ENCODE data around the gene GRAP2.

GRAP2 gene

DNA sequence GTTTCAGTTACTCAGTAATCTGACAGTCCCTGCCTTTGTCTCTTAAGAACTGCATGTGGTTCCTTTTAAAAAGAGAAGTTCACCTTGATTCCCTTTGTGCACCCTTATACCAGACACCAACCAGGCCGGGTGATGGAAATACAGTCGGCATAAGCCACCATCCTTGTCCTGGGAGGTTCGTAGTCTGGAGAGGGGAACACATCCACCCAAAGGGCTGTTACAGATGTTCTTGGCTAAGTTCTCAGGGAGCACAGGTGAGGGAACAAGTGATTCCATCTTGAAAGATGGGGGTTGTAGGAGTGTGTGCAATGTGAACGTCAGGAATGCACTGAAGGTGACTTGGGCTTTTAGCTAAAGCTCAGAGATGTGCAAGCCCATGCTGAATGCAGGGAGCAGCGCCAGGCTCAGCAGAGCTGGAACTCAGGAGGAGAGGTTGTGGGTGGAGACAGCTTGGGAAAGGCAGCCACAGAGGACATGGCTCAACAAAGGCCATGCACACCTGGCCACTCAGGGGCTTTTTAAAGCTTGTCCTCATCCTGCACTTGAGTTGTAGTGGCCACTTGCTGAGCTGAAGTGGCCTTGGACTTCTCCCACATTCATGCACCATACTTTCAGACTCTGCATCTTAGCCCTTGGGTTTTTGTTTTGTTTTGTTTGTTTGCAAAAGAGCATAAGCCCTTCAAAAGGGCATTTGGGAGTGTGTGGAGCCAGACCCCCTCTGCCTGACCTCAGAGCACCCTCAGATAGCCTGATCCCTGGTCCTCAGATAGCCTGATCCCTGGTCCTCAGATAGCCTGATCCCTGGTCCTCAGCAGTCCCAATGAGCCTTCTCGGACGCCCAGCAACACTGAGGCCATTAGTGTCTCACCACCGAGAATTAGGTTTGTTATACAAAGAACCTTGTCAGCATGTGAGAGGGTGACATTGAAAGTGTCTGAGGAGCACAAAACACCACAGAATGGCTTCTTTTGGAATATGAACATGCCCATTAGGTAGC lies 46.6 kb downstream of the GRAP2 start:
- no peak for DNase-seq

DNA sequence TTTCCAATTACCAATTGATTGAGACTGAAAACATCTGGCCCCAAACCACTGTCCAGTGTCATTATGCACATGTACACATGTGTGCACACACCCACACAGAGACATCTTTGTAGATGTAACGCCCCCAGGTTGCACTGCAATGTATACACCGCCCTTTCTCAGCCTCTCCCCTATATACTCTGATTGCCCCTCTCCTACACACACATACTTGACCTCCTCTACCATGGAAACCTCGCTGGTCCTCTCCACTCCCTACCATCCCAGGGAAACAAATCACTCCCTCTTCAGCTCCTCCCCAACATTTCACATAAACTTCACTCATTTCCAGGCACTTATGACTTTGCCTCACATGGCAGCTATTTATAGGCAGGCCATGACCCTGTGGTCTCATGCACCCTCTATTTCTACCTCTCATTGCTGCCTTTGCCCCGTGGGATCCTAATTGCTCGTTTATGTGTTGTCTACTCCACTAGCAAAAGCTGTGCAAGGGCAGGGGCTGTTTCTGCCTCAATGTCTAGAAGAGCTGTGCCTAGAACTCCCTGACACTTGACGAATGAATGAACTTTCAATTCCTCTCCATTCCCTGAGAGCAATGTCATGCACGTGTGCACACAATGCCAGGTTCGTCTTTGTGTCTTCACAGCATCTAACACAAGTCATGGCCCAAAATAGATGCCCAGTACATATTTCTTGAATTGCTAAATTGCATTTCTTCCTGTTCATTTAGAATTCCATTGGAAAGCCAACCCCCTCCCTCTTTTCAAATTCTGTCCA lies 49.3 kb downstream of the GRAP2 start:
- no peak for DNase-seq

- peak; percentile 53 for DNase-seq
Measured at GRCh38 chr22:39951603-39952293, 50.9 kb downstream of the GRAP2 start.

- DNase-seq: no peak
Measured at GRCh38 chr22:39952347-39952746, 51.5 kb downstream of the GRAP2 start.

- no peak for DNase-seq
Measured at GRCh38 chr22:39953101-39953500, 52.2 kb downstream of the GRAP2 start.

DNA sequence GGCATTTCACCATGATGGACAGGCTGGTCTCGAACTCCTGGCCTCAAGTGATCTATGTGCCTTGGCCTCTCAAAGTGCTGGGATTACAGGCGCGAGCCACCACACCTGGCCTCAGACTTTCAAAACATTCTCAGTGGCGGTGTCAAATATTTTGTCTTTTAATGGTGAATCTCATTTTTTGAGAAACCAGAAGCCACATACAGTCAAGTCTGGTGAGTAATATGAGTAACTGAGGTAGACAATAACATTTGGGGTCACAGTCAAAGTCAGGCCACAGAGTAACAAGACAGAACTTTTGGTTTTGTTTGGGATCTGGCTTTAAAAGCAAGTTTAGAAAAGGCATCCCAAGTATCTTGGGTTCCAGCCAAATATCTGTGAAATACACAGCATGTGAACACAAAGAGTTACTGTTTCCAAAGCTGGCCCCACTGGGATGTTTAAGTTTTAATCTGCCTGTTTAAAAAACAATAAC lies 53.7 kb downstream of the GRAP2 start:
- no peak for DNase-seq

DNA sequence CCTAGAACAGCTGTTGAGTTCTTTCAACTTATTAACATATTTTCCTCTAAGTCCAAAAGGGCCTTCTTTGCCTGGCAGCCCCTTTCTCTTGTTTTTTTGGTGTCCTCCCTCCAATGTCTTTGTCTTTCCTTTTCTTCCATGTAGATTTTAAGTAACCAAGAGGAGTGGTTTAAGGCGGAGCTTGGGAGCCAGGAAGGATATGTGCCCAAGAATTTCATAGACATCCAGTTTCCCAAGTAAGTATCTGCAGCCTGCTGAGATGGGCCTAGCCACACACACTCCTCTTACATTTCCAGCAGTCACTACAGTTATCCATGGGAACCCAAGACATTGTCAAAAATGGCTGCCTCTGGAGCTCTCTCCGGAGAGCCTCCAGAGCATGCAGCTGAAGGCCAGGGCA lies 54.8 kb downstream of the GRAP2 start:
- DNase-seq: no peak

DNA sequence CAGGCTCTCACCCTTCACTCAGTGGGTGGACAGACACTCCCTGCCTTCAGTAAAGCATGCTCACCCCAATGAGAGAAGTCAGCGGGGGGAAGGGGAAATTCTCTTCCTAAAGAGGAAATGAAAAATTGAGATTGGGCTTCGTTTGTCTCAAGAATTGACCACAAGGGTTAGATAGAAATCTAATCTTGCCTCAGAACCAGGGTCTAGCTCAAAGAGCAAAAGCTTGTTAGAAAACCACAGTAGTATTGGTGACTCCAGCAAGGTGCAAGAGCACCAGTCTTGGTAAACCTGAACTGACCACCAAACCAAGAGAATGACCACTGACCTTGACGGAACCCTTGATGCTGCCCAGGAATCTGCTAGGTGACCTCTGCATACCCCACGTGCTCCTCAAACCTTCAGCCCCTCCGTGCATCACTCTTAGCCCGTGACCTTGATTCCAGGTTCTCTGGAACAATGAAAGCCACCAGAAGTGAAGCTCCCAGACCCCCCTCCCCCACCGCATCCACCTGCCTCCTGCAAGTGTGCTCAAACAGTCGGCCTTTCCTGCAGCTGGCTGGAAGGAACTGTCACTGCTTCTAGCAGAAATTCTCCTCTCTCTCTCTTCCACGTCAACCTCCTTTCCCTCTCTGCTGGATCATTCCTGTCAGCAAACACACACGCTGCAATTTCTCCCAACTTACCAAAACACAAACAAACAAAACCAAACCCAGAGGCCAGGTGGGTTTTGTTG lies 56.2 kb downstream of the GRAP2 start:
- no peak for DNase-seq

GRCh38 chr22:39958009-39958711 lies 57.3 kb downstream of the GRAP2 start:
- no peak for DNase-seq

GRCh38 chr22:39958949-39959639 lies 58.2 kb downstream of the GRAP2 start:
- DNase-seq: no peak

DNA sequence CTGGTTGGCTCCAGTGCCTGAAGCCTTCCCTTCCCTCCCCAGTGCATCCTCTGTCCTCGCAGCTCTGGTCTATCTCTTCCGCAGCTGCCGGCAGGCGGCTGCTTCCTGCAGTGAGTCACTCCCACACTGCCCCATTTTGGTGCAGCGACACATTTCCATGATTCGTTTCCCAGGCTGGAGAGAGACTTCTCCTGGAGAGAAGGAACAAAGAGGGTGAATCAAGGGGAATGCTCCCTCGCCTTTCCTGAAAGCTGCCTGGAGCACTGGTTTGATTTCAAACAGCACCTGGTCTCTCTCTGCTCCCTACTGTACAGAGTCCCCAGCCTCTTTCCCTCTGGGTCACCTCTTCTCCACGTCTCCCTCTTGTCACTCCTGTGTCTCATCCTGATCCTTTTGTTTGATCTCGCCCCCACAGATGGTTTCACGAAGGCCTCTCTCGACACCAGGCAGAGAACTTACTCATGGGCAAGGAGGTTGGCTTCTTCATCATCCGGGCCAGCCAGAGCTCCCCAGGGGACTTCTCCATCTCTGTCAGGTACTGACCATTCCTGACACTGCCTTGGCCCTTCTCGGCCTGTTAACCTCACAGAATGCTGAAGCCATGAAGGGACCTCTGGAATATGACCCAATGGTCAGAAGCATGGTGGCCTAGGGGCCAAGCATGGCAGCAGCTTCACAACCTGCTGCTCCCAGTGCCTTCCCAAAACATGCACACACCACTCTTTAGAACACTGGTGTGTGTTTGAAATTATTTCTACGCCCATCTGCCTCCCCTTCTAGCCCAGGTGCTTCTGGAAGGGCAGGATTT lies 59.0 kb downstream of the GRAP2 start, which contains the start of gene TMA7B:
Gene TMA7B, plus strand, starts transcription at position 758 of the 808 bp plus-strand sequence. CDS start 3,978 bp downstream, outside the sequence.
- DNase-seq: no peak

GRCh38 chr22:39960791-39961746 lies 60.2 kb downstream of the GRAP2 start:
- peak; percentile 73 for DNase-seq

- DNase-seq: no peak
Measured at GRCh38 chr22:39962071-39962470, 61.2 kb downstream of the GRAP2 start.

- DNase-seq: no peak
Measured at GRCh38 chr22:39965748-39966147, 64.9 kb downstream of the GRAP2 start.

DNA sequence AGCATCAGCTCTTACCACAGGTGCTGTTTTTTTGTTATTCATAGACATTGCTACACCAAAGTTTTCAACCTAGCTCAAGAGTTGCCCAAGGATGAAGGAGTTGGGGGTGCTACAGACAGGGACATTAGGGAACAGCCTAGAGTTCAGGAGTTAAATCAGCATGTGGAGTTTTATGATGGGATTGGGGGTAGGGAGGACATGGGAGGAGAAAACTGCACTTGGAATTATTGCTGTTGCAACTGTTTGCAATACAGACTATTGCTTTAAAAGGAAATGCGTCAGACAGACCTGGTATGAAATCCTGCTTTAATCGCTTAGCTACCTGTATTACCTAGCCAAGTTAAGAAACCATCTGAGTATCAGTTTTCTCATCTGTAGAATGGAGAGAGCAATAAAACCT lies 65.6 kb downstream of the GRAP2 start:
- no peak for DNase-seq

GRCh38 chr22:39967103-39967829 lies 66.4 kb downstream of the GRAP2 start:
- no peak for DNase-seq

DNA sequence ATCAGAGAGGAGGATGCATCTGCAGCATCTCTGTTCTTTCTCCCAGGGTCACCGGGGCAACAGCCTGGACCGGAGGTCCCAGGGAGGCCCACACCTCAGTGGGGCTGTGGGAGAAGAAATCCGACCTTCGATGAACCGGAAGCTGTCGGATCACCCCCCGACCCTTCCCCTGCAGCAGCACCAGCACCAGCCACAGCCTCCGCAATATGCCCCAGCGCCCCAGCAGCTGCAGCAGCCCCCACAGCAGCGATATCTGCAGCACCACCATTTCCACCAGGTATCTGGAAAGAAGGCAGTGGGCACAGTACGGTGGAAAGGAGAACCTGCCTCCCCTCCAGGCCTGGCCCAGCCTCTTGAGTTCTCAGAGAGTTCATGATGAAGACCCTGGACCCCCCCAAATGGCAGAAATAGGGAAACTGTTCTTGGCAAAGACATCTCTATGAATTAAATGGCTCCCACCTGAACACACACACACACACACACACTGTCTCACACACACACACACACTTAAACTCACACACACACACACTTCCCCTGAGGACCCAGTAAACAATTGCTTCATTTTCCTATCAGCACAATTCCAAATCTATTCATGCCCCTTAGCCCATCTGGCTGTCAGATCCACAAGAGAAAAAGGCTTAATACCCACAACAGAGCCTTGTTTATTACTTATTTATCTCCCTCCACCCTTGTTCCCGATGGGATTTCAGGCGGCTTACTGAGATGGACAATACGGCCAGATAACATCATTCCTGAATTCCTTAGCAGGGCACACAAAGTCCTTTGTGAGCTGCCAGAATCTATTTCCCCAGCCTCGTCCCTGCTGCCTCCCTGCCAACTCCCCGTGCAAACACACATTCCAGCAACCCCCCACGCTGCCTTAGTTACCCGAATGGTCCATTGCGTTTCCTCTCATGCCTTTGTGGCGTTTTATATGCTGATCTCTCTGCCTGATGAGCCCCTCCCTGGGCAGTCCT lies 67.4 kb downstream of the GRAP2 start:
- DNase-seq: no peak

All from CD4-positive, alpha-beta T cell treated with Interleukin-21 for 1 hour (primary cell).